Prostate gland (tissue), 2 donors: ENCODE results near the gene CERS6.

ENCODE experiments used
- CTCF ChIP-seq, 4 experiments: fragments of 200-600 bp in 2 of 4; fragments of 450-650 bp in 2 of 4; sonication (generic) in 2 of 4; IDR thresholded peaks; 1 replicate in 3 of 4; 2 replicates in 1 of 4; pipeline ENCODE4 v1.5.1; 2016 to 2019; ENCODE audit warnings: antibody characterized with exemption in 4 of 4, mild to moderate bottlenecking in 2 of 4, moderate library complexity in 2 of 4
- POLR2AphosphoS5 ChIP-seq: sonication (generic); formaldehyde crosslinking; IDR thresholded peaks from one replicate; pipeline ENCODE4 v1.6.1; 2017; ENCODE audit warnings: antibody characterized with exemption

- TF ChIP-seq CTCF (IDR thresholded peaks at IDR 0.05) (no peak), POLR2AphosphoS5 (no peak)
These were observed 230.6 kb downstream of the CERS6 start for GRCh38 chr2:168686452-168687191.
